Cardiac muscle cell (in vitro differentiated cells and primary cell): ENCODE results near the gene SERPINB1. TPM values are rescaled to one million over a fixed set of nuclear protein-coding genes. Genes with fewer than 3 reads are reported as not detected.

Experiments used
- DNase-seq, 2 donors: peaks; one replicate each; pipeline versions ENCODE4 v3.0.0 to v3.0.0-alpha.2; 2010 to 2017; ENCODE audit warnings: low read depth in 1 of 2, low spot score in 1 of 2
- H3K27ac ChIP-seq: fragments of 200-600 bp; sonication (generic); 2 replicates; pipeline ENCODE4 v1.5.1; 2016
- H3K27me3 ChIP-seq: fragments of 200-600 bp; sonication (generic); 2 replicates; pipeline ENCODE4 v1.6.0; 2016; ENCODE audit warnings: control low read depth
- H3K36me3 ChIP-seq: fragments of 200-600 bp; sonication (generic); 2 replicates; pipeline ENCODE4 v1.5.1; 2016; ENCODE audit warnings: control low read depth
- H3K4me1 ChIP-seq: fragments of 200-600 bp; sonication (generic); 2 replicates; pipeline ENCODE4 v1.8.1; 2017; ENCODE audit warnings: low read depth, mild to moderate bottlenecking, mixed run types
- H3K4me3 ChIP-seq: fragments of 200-600 bp; sonication (generic); 2 replicates; pipeline ENCODE4 v1.5.1; 2016; ENCODE audit warnings: mild to moderate bottlenecking
- H3K9me3 ChIP-seq: fragments of 200-600 bp; sonication (generic); 2 replicates; pipeline ENCODE4 v1.5.1; 2017; ENCODE audit warnings: low read depth, mild to moderate bottlenecking, control low read depth
- polyA plus RNA-seq: library from polyadenylated mRNA; unstranded; fragments of >200 nt; fragmentation: Nextera tagmentation; extraction: Ambion mirVana; gene quantifications from 2 replicates; pipeline ENCODE4 v1.2.1, GENCODE V29; 2016
- total RNA-seq: library from RNA; depleted of rRNA; stranded (reverse); fragments of >200 nt; gene quantifications from 2 replicates; pipeline ENCODE4 v1.2.3, GENCODE V29; 2016
- TF ChIP-seq, protein P1 (sequence below): IDR thresholded peaks from 2 replicates; pipeline ENCODE4 v1.5.1; 2012; ENCODE audit warnings: low read depth, mild to moderate bottlenecking, low read length

Gene SERPINB1
- 3.2 and 8.7 TPM in 2 replicates for total RNA-seq
- 6.5 and 9.8 TPM in 2 replicates for polyA plus RNA-seq

DNA sequence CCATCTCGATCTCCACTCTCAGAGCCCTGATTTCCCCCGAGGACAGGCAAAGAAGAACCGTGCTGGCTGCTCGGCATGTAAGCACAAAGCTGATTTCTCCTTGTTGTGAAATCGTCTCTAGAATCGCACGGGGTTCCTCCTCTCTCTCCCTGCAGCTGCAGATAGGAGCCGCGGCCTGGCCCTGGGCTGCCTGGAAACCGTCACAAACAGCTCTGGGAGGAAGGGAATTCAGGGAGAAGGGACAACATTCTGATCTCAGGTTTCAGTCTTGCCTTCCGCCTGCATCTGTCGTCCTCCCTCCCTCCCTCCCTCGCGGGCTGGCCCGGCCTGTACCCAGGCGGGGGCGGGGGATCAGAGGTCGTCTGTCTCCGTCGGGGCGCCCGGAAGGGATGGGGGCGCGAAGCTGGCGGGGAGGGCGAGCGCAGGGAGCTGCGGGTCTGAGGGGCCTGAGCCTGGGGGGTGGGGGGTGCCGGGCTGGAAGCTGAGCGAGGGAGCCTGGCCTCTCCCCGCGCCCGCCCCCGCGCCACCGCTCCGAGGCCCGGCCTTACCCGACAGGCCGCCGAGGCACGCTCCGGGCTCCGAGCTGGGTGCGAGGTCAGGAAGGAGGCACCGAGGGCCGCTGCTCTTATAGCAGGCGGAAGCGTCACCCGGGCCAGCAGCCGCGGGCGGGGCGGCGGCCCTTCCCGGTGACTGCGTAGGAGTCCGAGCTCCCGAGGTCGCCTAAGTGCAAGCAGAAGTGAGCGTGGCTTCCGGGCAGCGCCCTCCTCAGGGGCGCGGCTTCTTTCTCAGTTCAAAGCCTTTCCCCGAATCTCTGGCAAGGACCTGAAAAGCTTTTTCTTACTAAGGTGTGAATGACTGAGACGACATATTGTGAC, at the start of gene SERPINB1:
TSS of gene SERPINB1 (minus strand) at position 600 of the 875 bp plus-strand sequence. CDS start 1,277 bp downstream, outside the sequence.
- Histone ChIP-seq H3K4me1 (peaks cover 23% of the 10 kb centered on the region), H3K4me3 (peak within 1 kb of the TSS; percentile 19), H3K27me3 (no peaks in the 10 kb centered on the region), H3K27ac (peak within 1 kb of the TSS; percentile 92), H3K9me3 (no peaks in the 10 kb centered on the region), H3K36me3 (no peaks in the 10 kb centered on the region)
- peak; percentile 93 to 98 for DNase-seq
- TF ChIP-seq, protein P1, sequence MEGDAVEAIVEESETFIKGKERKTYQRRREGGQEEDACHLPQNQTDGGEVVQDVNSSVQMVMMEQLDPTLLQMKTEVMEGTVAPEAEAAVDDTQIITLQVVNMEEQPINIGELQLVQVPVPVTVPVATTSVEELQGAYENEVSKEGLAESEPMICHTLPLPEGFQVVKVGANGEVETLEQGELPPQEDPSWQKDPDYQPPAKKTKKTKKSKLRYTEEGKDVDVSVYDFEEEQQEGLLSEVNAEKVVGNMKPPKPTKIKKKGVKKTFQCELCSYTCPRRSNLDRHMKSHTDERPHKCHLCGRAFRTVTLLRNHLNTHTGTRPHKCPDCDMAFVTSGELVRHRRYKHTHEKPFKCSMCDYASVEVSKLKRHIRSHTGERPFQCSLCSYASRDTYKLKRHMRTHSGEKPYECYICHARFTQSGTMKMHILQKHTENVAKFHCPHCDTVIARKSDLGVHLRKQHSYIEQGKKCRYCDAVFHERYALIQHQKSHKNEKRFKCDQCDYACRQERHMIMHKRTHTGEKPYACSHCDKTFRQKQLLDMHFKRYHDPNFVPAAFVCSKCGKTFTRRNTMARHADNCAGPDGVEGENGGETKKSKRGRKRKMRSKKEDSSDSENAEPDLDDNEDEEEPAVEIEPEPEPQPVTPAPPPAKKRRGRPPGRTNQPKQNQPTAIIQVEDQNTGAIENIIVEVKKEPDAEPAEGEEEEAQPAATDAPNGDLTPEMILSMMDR, result no peak

DNA sequence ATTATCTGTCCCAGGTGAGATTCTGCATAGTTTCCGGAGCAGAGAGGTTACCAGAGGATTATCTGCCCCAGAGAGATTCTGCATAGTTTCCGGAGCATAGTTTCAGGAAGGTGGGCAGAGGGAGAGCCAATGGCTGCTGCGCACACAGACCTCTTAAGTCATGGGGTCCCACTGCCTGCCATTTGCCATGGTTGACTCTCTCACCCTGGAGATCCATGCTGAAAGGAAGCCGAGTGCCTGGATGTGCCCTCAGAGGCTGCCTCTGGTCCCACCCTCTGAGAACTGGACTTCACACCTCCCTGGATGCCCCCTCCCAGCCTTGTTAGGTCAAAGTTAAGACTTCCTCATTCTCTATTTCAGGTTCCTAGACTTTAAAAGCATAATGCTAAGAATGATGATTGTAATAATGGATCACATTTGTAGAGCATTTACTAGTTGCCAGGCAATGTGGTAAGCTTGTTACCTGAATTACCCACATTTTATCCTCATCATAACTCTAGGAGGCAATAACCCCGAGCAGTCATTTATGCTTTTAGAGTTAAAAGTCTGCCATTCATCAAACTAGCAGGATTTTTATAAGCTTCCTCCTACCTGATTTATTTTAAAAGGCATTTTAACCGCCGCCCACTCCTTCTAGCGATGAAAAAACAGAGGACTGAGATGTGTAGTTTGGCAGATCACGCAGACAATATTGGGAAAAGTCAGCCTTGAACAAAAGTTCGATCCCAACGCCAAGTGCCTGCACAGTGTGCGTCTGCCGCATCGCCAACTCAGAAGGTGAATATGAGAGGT, 49.5 kb upstream of the SERPINB1 start:
- Histone ChIP-seq H3K4me1 (no peaks in the 10 kb centered on the region), H3K27ac (no peak overlapping the region), H3K4me3 (no peak overlapping the region), H3K27me3 (no peaks in the 10 kb centered on the region), H3K9me3 (no peaks in the 10 kb centered on the region), H3K36me3 (no peaks in the 10 kb centered on the region)
- TF ChIP-seq, protein P1, result no peak
- no peak for DNase-seq

DNA sequence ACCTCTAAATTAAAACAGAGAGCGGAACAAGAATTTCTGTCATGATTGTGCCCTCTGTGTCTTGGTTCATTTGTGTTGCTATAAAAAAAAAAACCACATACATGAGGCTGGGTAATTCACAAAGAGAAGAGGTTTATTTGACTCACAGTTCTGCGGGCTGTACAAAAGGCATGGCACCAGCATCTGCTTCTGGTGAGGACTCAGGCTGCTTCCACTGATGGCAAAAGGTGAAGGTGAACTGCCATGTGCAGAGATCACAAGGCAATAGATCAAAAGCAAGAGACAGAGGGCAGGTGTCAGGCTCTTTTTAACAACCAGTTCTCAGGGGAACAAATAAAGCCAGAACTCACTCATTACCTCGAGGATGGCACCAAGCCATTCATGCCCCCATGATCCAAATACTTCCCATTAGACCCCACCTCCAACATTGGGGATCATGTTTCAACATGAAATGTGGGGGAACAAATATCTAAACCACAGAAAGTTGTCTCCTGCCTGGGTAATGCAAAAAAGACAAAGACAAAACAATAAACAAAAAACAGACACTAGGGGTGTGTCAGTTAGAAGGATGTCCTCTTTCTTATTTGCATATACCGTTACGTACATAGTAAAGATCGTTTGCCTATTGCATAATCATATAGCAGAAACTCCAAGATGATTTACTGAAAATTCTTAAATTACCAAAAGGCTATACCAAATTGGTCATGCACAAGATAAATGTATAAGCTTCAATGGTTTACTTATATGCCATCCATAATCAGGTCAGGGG, 44.5 kb upstream of the SERPINB1 start:
- Histone ChIP-seq H3K4me3 (no peak overlapping the region), H3K27me3 (no peaks in the 10 kb centered on the region), H3K27ac (no peak overlapping the region), H3K36me3 (no peaks in the 10 kb centered on the region), H3K4me1 (no peaks in the 10 kb centered on the region), H3K9me3 (no peaks in the 10 kb centered on the region)
- TF ChIP-seq, protein P1, result no peak
- no peak for DNase-seq

DNA sequence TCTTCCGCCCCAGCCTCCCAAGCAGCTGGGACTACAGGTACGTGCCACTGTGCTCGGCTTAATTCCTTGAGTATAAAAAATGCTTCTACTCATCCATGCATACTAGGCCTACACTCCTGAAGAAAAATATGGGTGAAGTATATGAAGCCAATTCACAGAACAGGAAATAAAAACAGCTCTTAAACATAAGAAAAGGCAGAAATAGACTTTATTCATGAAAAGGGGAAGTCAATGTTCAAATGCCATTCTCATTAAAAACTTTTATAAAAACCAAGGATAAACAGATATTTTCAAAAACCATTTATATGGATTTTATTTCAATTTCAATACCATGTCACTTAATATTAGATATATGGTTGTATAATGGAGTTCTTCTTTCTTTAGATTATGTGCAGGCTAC, 43.1 kb upstream of the SERPINB1 start:
- H3K27ac ChIP-seq, result no peak overlapping the region
- H3K27me3 ChIP-seq, result no peaks in the 10 kb centered on the region
- no peaks in the 10 kb centered on the region for H3K36me3 ChIP-seq
- H3K4me3 ChIP-seq, result no peak overlapping the region
- TF ChIP-seq, protein P1, result no peak
- no peaks in the 10 kb centered on the region for H3K9me3 ChIP-seq
- DNase-seq, result no peak
- H3K4me1 ChIP-seq, result no peaks in the 10 kb centered on the region

DNA sequence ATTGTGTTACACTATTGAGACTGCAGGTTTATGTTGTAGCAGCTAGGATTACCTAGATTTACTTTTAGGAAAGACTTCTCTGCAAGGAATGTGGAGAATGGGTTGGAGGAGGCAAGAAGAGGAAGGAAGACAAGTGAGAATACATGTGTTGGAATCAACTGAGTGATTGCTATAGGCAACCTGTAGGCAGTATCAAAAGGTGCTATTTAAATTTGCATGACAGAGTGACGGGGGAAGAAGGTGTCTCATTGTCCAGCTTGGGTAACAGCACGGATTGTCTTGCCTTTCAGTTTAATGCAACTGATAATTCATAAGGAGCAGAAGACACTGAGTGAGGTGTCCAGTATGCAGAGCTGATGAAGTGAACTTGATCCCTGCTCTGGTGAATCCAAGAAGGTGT, 42.0 kb upstream of the SERPINB1 start:
- Histone ChIP-seq H3K4me1 (no peaks in the 10 kb centered on the region), H3K27me3 (no peaks in the 10 kb centered on the region), H3K36me3 (no peaks in the 10 kb centered on the region), H3K27ac (no peak overlapping the region), H3K9me3 (no peaks in the 10 kb centered on the region), H3K4me3 (no peak overlapping the region)
- TF ChIP-seq, protein P1, result no peak
- DNase-seq, result no peak
